Measurements from ENCODE around the gene HEATR5A.

The HEATR5A gene

DNA sequence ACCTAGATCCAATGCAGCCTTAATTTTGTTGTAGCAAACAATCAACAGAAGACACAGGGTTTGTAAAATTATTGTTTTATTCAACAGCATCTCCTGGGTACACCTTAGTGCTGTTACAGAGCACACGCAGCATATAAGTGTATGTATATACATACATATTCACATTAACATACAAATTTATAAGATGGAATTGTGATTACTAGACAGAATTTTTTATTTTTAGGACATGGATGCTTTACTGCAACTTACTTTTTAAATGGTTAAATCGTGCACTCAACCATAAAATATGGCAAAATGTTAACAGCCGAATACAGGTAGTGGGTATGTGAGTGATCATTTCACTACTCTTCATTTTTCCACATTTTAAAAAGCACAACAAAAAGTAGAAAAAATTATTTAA lies 16.6 kb downstream of the HEATR5A start:
- no peak overlapping the region for H3K4me3 ChIP-seq (ENCODE audit: low read depth, low read length)
- no peak for DNase-seq (ENCODE audit: low read depth, low spot score)
- TF ChIP-seq CTCF (IDR thresholded peaks at IDR 0.05; ENCODE audit: low read depth, low read length) = no peak
- in situ Hi-C loops (cut with HindIII; ENCODE audit: low sequenced_read_pairs) = no loop called here

DNA sequence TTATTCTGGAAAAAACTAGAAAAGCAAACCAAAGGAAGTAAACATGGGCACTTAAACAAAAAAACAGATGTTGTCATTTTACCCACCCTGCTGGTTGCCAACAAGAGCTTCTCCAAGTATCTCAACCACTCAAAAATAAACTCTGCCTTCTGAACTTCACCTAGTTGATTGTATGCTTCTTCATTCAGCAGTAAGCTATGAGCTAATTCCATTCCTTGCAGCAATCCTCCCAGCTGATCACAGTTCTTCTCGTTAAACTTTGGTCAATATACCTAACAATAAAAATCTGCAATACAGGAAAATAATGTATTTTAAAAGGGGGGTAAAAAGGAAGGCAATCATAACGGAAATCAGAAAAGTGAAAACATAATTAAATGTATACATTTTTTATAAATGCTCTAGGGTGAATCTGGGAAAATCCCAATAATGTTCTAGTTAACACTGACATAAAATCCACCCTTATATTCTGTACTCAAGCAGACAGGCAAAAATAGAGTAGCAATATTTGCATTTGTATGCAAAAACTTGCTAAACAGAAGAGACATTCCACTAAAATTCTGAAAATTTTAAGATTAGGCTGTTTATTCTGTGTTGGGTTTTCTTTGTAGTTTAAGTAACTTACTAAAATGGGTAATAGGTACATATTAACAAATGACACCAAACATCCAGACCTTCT lies 17.4 kb downstream of the HEATR5A start:
- no peak for DNase-seq (ENCODE audit: low read depth, low spot score)
- H3K4me3 ChIP-seq (ENCODE audit: low read depth, low read length) = no peak overlapping the region
- in situ Hi-C loops (cut with HindIII; ENCODE audit: low sequenced_read_pairs) = no loop called here
- no peak for TF ChIP-seq CTCF (IDR thresholded peaks at IDR 0.05; ENCODE audit: low read depth, low read length)

DNA sequence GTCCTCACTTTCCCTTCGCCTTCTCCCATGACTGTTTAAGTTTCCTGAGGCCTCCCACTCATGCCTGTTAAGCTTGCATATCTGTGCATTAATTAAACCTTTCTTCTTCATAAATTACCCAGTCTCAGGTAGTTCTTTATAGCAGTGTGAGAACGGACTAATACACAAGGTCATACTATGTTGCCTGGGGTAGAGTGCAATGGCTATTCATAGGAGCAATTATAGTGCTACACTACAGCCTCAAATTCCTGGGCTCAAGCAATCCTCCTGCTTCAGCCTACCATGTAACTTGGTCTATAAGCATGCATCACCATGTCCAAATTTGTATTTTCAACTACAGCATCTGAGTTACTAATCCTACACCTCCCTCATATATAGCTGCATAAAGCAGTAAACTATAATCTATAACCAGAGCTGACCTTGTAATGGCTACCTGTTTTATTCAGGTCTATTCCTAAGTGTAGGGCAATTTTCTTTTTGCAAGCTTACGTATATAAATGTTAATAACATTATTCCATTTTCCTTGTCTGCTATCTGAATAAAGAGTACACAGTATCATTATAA lies 18.9 kb downstream of the HEATR5A start:
- in situ Hi-C loops (cut with HindIII; ENCODE audit: low sequenced_read_pairs) = no loop called here
- TF ChIP-seq CTCF (IDR thresholded peaks at IDR 0.05; ENCODE audit: low read depth, low read length) = no peak
- no peak overlapping the region for H3K4me3 ChIP-seq (ENCODE audit: low read depth, low read length)
- no peak for DNase-seq (ENCODE audit: low read depth, low spot score)

- TF ChIP-seq CTCF (IDR thresholded peaks at IDR 0.05; ENCODE audit: low read depth, low read length) = no peak
- no peak for DNase-seq (ENCODE audit: low read depth, low spot score)
- in situ Hi-C loops (cut with HindIII; ENCODE audit: low sequenced_read_pairs) = no loop called here
- H3K4me3 ChIP-seq (ENCODE audit: low read depth, low read length) = no peak overlapping the region
Observed at GRCh38 chr14:31400031-31400638, 20.2 kb downstream of the HEATR5A start.

- DNase-seq (ENCODE audit: low read depth, low spot score) = no peak
- TF ChIP-seq CTCF (IDR thresholded peaks at IDR 0.05; ENCODE audit: low read depth, low read length) = no peak
- in situ Hi-C loops (cut with HindIII; ENCODE audit: low sequenced_read_pairs) = no loop called here
- no peak overlapping the region for H3K4me3 ChIP-seq (ENCODE audit: low read depth, low read length)
Observed at GRCh38 chr14:31395572-31396205, 24.7 kb downstream of the HEATR5A start.

- H3K4me3 ChIP-seq (ENCODE audit: low read depth, low read length) = no peak overlapping the region
- TF ChIP-seq CTCF (IDR thresholded peaks at IDR 0.05; ENCODE audit: low read depth, low read length) = no peak
- DNase-seq (ENCODE audit: low read depth, low spot score) = no peak
- in situ Hi-C loops (cut with HindIII; ENCODE audit: low sequenced_read_pairs) = no loop called here
Observed at GRCh38 chr14:31395119-31395518, 25.2 kb downstream of the HEATR5A start.
